ENCODE results near the gene CTRB2.

Gene CTRB2

DNA sequence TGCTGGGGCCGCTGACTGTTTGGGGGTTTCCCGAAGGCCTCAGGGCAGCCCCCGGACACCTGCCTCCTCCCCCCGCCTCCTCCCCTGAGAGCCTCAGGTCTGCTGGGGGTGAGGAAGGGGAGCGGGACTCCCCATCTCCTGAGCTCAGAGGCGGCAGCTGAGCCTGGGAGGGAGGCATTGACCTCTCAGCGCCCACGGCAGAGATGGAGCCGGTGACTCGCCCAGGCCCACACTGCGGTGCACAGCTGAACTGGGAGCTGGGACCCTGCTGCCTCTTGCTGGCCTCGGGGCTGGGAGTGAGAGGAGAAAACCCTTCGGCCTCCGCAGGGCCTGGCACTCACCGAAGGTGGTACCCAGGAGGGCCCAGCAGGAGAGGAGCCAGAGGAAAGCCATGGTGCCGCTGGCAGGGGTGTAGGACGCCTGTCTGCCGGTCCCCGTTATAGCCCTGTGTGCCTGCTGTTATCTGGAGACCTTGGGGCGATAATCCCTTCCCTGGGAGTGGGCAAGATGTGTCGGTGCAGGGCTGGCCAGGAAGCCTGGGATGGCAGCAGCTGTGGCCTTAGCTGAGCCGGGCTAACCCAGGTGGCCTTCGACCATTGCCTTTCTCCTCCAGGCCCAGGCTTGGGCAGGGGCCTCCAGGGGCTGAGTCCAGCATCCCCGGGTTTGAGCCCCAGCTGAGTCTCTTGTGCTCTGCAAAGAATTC is at the start of gene CTRB2:
TSS of gene CTRB2 (minus strand) at position 413 of the 703 bp plus-strand sequence. CDS start at position 393, 20 bp downstream.
- no peak for DNase-seq (ENCODE audit: low read depth in 2 of 2)

GRCh38 chr16:75256059-75256571 is 49.2 kb upstream of the CTRB2 start:
- DNase-seq (ENCODE audit: low read depth in 2 of 2), result no peak

DNA sequence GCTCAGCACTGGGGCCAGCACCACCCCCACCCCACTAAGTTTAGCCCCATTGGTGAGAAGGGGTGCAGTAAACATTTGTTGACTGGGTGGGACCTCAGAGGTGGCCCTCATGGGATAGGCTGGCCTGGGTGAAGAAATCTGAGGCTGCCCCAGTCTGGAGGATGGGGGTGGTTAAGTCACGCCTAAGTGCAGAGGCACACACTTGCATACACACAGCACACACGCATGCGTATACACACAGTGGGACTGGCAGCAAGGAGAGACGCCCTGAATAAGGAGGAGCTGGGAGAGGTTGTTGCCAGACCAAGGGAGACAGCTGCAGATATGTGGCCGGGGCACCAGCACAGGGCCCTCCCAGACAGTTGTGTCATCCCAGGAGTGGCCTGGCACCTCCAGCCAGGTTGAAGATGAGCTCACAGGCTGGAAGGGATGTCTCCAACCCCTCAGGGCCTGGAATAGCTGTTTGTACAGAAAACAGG is 47.4 kb upstream of the CTRB2 start:
- no peak for DNase-seq (ENCODE audit: low read depth in 2 of 2)

GRCh38 chr16:75252946-75253911 is 46.3 kb upstream of the CTRB2 start:
- DNase-seq (ENCODE audit: low read depth in 2 of 2), result no peak

DNA sequence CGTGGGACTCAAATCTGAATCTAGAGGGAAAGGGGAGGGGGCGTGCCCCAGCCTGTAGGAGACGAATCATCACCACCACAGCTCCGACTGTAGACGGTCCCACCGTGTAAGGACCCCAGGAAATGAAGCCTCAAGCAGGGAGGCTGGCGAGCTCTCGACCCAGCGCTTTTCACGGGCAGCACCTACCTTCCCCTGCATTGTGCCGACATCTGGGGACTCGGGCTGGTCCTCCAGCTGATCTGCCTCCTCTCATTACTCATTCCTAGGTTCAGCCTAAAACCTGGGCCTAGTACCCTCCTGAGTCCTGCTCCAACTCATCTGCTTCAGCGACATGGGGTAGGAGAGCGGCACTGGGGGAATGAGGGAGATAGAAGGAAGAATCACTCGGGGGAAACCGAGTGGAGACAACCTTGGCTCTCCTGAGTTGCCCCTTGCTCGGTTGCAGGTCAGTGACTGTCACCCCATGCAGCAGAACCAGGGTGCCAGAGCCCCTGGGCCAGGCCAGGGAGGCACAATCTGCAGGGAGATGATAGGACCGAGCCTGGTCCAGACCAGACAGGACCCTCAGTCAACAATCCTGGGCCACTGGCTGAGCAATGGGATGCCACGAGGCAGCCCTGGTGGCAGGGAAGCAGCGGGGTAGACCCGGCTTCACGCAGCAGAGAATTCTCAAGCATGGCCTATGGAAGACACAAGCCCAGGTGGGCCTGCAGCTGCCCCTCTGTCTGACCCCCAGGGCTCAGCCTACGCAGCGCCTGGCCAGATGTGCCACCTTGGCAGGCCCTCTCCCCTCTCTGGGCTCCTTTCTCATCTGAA is 45.3 kb upstream of the CTRB2 start:
- no peak for DNase-seq (ENCODE audit: low read depth in 2 of 2)

GRCh38 chr16:75251280-75252048 is 44.5 kb upstream of the CTRB2 start, which contains the start of gene BCAR1:
BCAR1 (minus strand) TSS chr16:75251624; CDS start chr16:75251482, 142 bp downstream.
- DNase-seq (ENCODE audit: low read depth in 2 of 2), result no peak

GRCh38 chr16:75250809-75251279 is 43.9 kb upstream of the CTRB2 start:
- no peak for DNase-seq (ENCODE audit: low read depth in 2 of 2)

DNA sequence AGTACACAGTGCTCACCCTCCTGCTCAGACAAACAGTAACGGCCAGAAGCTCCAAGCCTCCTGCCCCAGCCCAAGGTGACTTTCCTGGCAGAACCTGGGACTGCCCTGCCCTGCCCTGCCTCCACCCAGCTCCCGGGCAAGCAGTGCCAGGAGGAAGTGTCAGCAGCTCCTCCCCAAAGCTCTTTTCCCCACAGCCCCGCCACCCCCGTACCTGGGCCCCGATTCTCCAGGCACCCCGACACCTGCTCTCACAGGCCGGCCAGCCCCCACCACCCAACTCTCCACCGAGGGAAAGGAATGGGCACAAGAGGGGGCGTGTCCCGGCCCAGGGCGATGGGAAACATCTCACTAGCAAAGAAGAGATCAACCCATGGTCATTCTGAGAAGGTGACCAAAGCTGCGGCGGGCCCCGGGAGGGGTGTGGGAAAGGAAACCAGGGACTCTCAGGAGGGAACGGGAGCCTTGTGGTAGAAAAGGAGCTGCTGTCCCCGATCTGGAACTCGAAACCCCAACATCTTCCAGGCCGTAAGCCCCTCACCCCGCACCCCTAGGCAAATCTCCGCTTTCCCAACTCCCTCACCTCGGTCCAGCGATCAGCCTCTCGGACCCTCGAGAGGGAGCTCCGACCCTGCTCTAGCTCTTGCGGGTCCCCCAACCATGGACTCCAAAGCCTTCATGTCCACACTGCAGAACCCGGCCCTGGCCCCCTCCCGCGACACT is 43.3 kb upstream of the CTRB2 start:
- no peak for DNase-seq (ENCODE audit: low read depth in 2 of 2)

DNA sequence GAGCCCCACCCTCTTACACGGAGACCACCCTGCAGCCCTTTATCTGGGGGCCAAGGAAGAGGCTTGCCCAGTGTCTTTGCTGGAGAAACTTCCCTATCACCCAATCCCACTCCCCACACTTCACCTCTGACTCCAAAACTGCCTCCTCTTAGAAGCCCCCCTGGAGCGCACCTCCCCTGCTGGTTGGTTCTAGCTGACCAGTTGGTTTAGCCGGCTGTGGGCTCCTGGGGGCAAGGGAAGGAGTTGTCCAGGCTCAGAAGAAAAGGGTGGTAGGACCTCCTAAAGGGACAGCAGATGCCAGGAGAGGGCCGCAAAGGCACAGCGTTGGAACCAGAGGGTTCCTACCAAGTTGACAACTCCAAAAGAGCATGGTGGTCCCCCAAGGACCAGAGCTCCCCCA is 42.5 kb upstream of the CTRB2 start:
- DNase-seq (ENCODE audit: low read depth in 2 of 2), result no peak

DNA sequence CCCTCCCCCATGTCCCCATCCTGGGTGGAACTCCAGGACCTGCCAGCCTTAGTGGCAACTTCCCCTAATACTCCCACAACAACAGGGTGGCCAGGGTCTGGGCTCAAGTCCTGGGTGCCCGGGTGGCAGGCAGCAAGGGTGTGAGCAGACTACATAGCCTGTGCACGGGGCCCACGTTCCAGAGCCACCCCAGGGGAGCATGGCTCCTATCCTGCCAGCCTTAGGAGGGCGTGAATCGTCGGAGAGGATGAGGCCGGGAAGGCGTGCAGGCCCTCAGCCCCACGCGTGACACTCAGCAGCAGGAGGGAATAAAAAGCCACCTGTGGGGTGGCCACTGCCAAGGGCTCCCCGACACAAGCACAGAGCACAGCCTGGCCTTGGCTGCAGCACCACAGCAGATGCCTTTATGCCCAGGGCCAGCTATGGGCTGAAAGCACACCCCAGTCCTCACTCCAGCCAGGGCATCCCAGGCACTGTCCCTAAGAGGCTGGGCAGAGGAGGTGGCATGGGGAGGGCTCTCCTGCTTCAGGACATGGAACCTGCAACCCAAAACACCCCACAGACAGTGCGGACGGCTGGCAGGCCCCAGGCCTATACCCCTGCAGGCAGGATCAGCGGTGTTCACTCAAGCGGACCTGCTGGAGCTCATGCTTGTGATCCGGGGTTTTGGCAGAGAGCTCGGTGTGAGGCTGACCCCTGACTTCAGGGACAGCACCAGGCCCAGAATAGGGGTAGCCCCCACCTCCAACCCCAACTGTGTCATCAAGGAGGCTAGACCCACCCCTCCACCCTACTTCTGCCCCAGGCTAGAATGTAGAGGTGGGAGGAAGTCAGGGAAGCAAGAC is 41.8 kb upstream of the CTRB2 start:
- no peak for DNase-seq (ENCODE audit: low read depth in 2 of 2)

- no peak for DNase-seq (ENCODE audit: low read depth in 2 of 2)
Observed at GRCh38 chr16:75248142-75248535, 41.2 kb upstream of the CTRB2 start.

DNA sequence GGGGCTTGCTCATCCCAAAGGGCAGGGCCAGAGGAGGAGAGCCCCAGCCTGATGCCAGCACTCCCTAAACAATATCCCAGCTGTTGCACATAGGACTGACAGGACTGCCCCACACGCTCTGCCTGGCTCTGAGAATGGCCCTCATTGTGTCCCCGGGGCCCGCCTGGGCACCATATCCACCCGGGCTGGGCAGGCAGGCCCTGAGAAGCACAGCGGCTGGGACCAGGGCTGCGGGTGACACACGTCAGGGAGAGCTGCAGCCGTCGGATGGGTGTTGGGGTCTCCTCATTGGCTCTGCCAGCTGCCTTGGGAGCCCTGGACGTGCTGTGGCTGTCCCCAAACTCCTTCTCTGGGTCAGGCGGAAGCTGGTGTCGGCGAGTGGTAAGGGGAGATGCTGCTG is 40.3 kb upstream of the CTRB2 start:
- DNase-seq (ENCODE audit: low read depth in 2 of 2), result no peak

- no peak for DNase-seq (ENCODE audit: low read depth in 2 of 2)
Observed at GRCh38 chr16:75246504-75247205, 39.7 kb upstream of the CTRB2 start.

DNA sequence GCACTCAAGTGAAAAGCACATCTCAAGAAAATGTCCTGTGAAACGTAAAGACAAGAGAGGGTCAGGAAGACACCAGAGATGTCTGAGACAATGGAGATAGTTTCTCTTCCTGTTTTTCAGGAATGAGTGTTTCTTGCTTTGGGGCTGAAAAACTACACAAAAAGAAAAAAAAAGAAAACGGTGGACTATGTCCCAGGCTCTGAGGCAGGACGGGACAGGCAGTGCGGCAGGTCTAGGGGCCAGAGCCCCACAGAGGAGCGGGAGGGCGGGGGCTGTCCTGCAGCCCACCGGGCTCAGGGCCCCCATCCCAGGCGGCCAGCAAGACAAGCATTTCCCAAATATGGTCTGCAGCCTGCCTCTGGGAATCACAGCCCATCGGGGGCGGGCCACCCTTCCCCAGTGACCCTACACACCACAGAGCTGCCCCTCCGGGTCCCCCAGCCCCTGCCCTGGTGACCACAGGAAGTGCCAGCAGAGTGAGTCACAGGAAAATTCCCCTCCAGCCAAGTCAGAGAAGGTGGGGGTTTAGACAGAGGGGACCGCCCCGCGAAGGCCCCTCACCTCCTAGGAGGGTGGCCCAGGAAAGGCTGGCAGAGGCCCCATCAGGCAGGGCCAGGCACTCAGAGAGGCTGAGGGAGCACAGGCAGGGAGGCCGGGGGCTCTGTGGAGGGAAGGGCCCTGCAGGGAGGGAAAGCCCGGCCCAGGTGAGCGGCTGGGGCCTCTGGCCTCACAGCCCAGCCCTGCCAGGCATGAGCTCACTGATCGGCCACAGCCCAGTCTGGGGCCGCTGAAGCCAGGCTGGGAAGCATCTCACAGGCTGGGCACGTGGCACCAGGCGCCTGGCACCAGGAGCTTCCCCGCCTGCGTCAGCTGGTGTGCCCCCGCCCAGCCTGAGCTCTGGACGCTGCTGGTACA is 38.1 kb upstream of the CTRB2 start:
- no peak for DNase-seq (ENCODE audit: low read depth in 2 of 2)

GRCh38 chr16:75244225-75244809 is 37.4 kb upstream of the CTRB2 start:
- DNase-seq (ENCODE audit: low read depth in 2 of 2), result no peak

- DNase-seq (ENCODE audit: low read depth in 2 of 2), result no peak
Observed at GRCh38 chr16:75243667-75244224, 36.8 kb upstream of the CTRB2 start.

Measured in stimulated activated CD4-positive, alpha-beta T cell treated with anti-CD3 and anti-CD28 coated beads, Interleukin-1b, Interleukin-23, amount 100 ng/mL, for 1 hour (primary cell).